Mucosa of rectum (tissue), 2 donors: ENCODE results near the gene LITAF.
A peak's percentile ranks its signal among the peaks of the same experiment; 100 is the strongest.

ENCODE experiments used
- H3K27ac ChIP-seq, 2 donors: one replicate each; pipeline ENCODE4 v1.7.0; 2013; ENCODE audit warnings: inconsistent platforms in 2 of 2, low read depth in 2 of 2, low read length in 2 of 2
- H3K27me3 ChIP-seq, 2 donors: one replicate each; pipeline ENCODE4 v1.7.0; 2013; ENCODE audit warnings: low read length in 2 of 2; ENCODE audit not compliant: control insufficient read depth in 2 of 2, insufficient read depth in 2 of 2
- H3K36me3 ChIP-seq, 2 donors: one replicate each; pipeline ENCODE4 v1.7.0; 2013; ENCODE audit warnings: low read length in 2 of 2; ENCODE audit not compliant: control insufficient read depth in 2 of 2, insufficient read depth in 2 of 2
- H3K4me1 ChIP-seq, 2 donors: one replicate each; pipeline ENCODE4 v1.7.0; 2013; ENCODE audit warnings: low read length in 2 of 2, mild to moderate bottlenecking in 1 of 2; ENCODE audit not compliant: control insufficient read depth in 2 of 2, insufficient read depth in 2 of 2
- H3K4me3 ChIP-seq, 2 donors: one replicate each; pipeline ENCODE4 v1.7.0; 2013; ENCODE audit warnings: low read length in 2 of 2
- H3K9ac ChIP-seq, 2 donors: one replicate each; pipeline ENCODE4 v1.7.0; 2013; ENCODE audit warnings: low read length in 2 of 2, low read depth in 1 of 2, mild to moderate bottlenecking in 1 of 2
- H3K9me3 ChIP-seq, 2 donors: one replicate each; pipeline ENCODE4 v1.7.0; 2013; ENCODE audit warnings: low read length in 2 of 2; ENCODE audit not compliant: control insufficient read depth in 2 of 2
- donor health status: healthy.
- donor health status: Normal muscosa, but diverticular disease.

LITAF gene

DNA sequence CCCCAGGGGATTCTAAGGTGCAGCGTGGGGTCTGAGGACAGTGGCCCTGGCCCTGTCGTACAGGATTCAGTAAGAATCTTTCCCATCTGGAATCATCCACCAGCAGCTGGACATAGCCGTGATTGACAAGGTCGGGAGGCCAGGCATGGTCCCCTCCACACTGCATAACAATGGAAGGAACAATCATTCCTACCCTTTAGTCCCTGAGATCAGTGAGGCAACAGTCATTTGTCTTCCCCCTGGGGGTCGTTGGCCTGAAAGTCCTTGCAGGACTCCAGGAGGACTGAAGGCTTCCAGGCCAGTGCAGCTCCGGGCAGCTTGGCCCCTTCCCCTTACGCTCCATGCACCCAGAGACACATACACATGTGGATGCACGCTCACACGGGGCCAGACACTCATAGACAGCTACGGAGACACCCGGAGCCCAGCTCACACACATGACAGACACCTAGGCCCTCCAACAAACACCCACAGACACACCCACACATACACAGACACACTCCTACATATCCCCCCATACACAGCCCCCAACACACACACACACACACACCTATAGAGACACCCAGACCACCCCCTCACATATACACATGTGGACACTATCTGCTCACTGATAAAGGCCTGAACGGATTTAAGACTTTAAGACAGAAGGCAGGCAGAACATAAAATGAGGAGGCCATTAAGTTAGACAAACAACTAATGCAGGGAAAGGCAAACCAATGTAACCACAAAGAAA, 42.9 kb downstream of the LITAF start:
- no peaks in the 10 kb centered on the region for H3K9me3 ChIP-seq
- H3K9ac ChIP-seq = no peak overlapping the region
- H3K27me3 ChIP-seq = no peaks in the 10 kb centered on the region
- H3K36me3 ChIP-seq = peaks cover 9 to 13% of the 10 kb centered on the region in 2 donors
- no peak overlapping the region for H3K4me3 ChIP-seq
- H3K27ac ChIP-seq = no peak overlapping the region
- no peaks in the 10 kb centered on the region for H3K4me1 ChIP-seq

DNA sequence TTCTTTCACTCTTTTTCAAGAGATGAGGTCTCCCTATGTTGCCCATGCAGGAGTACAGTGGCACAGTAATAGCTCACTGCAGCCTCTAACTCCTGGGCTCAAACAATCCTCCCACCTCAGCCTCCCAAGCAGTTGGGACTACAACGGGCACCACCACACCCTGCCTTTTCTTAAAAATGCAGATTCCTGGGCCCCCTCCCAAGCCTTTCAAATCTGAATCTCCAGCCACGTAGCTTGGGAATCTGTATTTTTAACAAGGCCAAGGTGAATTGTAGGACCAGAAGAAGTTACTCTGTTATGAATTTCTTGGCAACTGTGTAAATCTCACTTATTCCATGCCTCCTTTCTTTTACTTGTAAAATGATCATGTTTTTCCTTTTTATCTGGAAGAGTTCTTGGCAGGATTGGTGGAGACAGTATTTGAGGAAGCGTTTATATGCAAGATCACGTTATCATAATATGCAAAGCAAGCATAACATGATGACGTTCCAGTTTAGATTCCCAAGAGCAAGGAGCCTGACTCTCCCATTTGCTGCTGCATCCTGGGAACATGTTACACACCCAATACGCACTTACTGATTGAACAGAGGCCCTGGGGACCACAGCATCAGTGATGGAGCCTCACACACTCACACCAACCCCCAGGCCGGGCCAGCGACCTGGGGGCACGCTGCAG, 44.5 kb downstream of the LITAF start:
- Histone ChIP-seq H3K4me1 (no peaks in the 10 kb centered on the region), H3K27ac (no peak overlapping the region), H3K36me3 (no peaks in the 10 kb centered on the region), H3K4me3 (no peak overlapping the region), H3K9ac (no peak overlapping the region), H3K27me3 (no peaks in the 10 kb centered on the region), H3K9me3 (no peaks in the 10 kb centered on the region)

DNA sequence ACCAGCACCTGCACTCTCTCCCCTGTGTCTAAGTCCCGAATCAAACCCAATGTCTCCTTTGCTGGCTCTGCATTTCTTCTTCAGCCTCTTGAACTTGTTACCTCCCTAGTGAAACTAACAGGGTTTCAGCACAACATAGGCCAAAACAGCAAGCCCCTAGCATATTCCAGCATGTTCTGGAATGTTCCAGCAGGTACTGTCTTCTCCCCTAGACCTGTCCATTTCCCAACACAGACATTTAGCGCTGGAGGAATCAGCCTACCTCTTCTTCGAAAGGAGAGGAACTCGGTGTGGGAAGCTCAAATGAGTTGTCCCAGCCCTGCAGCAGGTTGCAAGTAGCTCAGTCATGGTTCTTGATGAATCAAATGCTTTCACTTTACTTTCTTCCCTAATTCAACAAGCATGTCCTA, 47.1 kb downstream of the LITAF start:
- H3K4me1 ChIP-seq = peaks cover 0 to 14% of the 10 kb centered on the region in 2 donors
- no peak overlapping the region for H3K27ac ChIP-seq
- H3K9ac ChIP-seq = no peak overlapping the region
- H3K4me3 ChIP-seq = no peak overlapping the region
- no peaks in the 10 kb centered on the region for H3K36me3 ChIP-seq
- no peaks in the 10 kb centered on the region for H3K27me3 ChIP-seq
- H3K9me3 ChIP-seq = no peaks in the 10 kb centered on the region

DNA sequence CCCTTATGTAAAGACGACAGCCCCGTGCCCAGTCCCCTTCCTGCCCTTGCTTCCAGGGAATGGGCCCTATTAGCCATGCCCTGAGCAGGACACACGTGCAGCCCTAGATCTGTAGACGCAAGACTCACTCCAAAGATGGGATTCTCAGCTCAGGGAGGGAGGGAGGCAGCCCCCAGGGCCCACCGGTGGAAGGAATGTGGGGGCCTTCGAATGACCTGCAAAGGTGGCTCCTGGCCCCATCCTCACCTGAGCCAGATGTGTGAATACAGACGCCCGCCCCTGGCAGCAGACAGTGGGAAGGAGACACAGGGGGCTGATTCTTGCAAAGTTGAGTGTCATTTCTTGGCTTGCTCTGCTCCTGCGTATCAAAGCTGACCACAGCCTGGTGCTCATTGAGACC, 47.8 kb downstream of the LITAF start:
- H3K9ac ChIP-seq = no peak overlapping the region
- H3K27me3 ChIP-seq = no peaks in the 10 kb centered on the region
- H3K27ac ChIP-seq = no peak overlapping the region
- no peaks in the 10 kb centered on the region for H3K36me3 ChIP-seq
- peaks cover 0 to 20% of the 10 kb centered on the region in 2 donors for H3K4me1 ChIP-seq
- H3K4me3 ChIP-seq = no peak overlapping the region
- no peaks in the 10 kb centered on the region for H3K9me3 ChIP-seq

DNA sequence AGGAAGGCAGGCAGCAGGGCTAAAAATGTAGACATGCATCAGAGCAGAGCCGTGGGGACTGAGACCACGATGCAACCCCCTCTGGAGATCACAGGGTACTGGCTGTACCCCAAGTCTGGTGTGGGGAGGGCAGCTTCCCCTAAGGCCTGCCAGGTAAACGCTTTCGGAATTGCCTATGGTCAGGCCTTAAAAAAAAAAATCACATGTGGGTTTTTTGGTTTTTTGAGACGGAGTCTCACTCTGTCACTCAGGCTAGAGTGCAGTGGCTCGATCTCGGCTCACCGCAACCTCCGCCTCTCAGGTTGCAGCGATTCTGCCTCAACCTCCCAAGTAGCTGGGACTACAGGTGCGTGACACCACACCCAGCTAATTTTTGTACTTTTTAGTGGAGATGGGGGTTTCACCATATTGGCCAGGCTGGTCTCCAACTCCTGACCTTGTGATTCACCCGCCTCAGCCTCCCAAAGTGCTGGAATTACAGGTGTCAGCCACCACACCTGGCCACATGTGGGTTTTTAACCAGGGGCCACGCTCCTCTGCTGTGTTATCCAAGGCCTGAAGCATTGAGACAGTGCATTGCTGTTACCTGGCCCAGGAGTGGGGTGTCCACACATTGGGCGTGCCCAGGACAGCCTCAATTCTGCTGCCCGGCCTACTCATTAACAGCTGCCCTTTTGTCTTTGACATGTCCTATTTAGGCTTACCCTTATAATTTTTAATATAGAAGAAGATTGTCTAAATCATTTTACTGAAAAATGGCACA, 50.4 kb downstream of the LITAF start:
- Histone ChIP-seq H3K36me3 (no peaks in the 10 kb centered on the region), H3K27ac (no peak overlapping the region), H3K4me1 (peaks cover 0 to 22% of the 10 kb centered on the region in 2 donors), H3K9ac (no peak overlapping the region), H3K9me3 (no peaks in the 10 kb centered on the region), H3K27me3 (no peaks in the 10 kb centered on the region), H3K4me3 (no peak overlapping the region)

DNA sequence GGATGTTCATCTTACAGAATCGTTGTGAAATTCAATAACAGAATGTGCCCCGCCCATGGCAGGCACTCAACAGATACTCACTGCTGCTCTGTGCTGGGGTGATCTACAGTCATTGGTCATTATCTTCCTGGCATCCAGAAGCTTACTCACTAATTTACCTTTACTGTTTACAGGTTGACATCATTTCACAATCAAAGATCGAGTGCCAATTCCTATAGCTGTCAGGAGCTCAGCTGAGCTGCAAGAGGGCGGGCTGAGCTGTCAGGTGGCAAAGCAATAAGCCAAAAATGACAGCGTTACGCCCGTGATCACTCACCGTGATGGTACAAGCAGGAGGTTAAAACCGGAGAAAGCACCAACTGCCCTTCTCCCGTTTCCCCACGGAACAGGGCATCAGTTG, 51.2 kb downstream of the LITAF start:
- H3K4me1 ChIP-seq = peaks cover 0 to 22% of the 10 kb centered on the region in 2 donors
- H3K9me3 ChIP-seq = no peaks in the 10 kb centered on the region
- no peaks in the 10 kb centered on the region for H3K27me3 ChIP-seq
- H3K36me3 ChIP-seq = no peaks in the 10 kb centered on the region
- peak overlapping the region in 1 of 2 donors; percentile 12 for H3K9ac ChIP-seq
- peak overlapping the region in 1 of 2 donors; percentile 18 for H3K27ac ChIP-seq
- H3K4me3 ChIP-seq = no peak overlapping the region

DNA sequence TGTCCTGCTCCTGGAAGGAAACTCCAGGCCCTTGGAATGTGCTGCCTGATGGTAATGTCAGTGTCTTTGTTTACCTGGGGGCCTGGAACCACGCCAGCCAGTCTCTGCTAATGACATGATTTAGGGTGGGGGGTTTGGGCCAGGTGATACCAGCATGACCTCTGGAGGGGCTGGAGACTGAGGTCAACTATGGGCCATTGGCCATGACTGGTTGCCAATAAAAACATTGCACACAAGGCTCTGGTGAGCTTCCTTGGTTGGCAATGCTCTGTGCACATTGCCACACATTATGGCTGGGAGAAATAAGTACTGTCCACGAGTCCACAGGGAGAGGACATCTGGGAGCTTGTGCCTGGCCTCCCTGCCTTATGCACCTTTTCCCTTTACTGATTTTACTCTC, 52.5 kb downstream of the LITAF start:
- Histone ChIP-seq H3K9ac (no peak overlapping the region), H3K4me1 (peaks cover 0 to 22% of the 10 kb centered on the region in 2 donors), H3K9me3 (no peaks in the 10 kb centered on the region), H3K4me3 (no peak overlapping the region), H3K27ac (no peak overlapping the region), H3K36me3 (no peaks in the 10 kb centered on the region), H3K27me3 (no peaks in the 10 kb centered on the region)

DNA sequence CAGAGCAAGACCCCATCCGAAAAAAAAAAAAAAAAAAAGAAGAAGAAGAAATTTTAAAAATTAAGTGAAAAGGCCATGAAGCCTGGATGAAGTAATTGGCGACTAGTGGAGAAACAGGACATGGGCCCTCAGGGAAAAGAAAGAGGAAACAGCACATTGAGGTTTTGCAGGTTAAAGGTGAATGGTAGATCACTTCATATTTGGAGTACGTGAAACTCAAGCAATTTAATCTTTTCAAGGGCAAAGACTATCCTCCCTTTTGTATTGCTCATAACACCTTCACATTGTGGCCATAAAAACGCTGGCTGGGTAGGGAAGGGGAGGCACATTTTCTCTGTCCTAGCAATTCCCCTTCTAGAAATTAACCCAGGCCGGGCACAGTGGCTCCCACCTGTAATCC, 53.1 kb downstream of the LITAF start:
- no peaks in the 10 kb centered on the region for H3K27me3 ChIP-seq

DNA sequence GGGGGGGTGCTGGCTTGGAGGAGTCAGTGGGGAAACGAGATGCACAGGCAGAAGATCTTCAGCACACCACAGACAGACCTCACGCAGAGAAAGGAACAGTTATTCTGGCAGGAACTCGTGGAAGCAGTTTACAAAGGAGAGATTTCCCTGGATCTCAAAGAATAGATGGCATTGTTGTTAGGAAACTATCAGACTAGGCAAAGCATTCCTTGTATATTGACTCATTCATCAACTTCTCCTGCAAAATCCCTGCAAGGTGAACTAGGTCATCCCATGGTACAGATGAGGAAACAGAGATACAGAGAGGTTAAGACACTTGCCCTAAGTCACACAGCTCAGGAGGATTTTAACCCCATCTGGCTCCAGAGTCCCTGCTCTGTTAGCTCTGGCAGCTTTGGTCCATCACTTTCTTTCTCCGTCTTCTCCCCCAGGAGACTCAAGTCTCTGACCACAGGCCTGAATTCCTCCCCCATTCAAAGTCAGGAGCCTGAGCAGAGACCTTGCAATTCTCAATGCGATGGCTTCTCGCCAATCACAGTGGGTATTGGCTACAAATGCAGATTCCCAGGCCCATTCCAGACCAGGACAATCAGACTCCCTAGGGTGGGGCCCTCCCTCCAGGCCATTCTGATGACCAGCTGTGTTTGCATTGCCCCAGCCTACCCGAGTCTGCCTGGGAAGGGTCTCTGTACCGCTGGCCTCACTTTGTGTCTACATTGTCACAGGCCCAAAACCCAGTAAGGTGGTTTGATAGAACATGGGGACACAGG, 56.4 kb downstream of the LITAF start:
- H3K27me3 ChIP-seq = no peaks in the 10 kb centered on the region
- H3K9ac ChIP-seq = no peak overlapping the region
- H3K4me3 ChIP-seq = no peak overlapping the region
- peaks cover 0 to 15% of the 10 kb centered on the region in 2 donors for H3K4me1 ChIP-seq
- no peaks in the 10 kb centered on the region for H3K9me3 ChIP-seq
- no peak overlapping the region for H3K27ac ChIP-seq
- no peaks in the 10 kb centered on the region for H3K36me3 ChIP-seq

More for the DNA sequence above, 53.1 kb downstream of the LITAF start:
- no peaks in the 10 kb centered on the region for H3K9me3 ChIP-seq
- H3K36me3 ChIP-seq = no peaks in the 10 kb centered on the region
- peaks cover 0 to 22% of the 10 kb centered on the region in 2 donors for H3K4me1 ChIP-seq
- H3K9ac ChIP-seq = no peak overlapping the region
- no peak overlapping the region for H3K4me3 ChIP-seq
- no peak overlapping the region for H3K27ac ChIP-seq
